ENCODE measurements around the gene KRTAP1-3. TPM values are rescaled to one million over a fixed set of nuclear protein-coding genes. Genes with fewer than 3 reads are reported as not detected.

KRTAP1-3 gene
- total RNA-seq, 1 experiment from 2014 or later, result not detected

Other genes with a start within 250 kb of the KRTAP1-3 start
- gene KRT28, start 234.9 kb downstream of the KRTAP1-3 start, total RNA-seq (2021), result not detected in 3 replicates
- gene KRT10, start 212.3 kb downstream of the KRTAP1-3 start, total RNA-seq (2021), result 23.2 to 27.6 TPM (median 24.2 TPM) in 3 replicates
- gene KRT12, start 167.7 kb downstream of the KRTAP1-3 start, total RNA-seq (2021), result not detected in 3 replicates
- 0.21 to 0.42 TPM (median 0.30 TPM) in 3 replicates for gene KRT20, start 149.6 kb downstream of the KRTAP1-3 start, total RNA-seq (2021)
- not detected in 3 replicates for gene KRT23, start 97.2 kb downstream of the KRTAP1-3 start, total RNA-seq (2021)
- not detected in 3 replicates for gene KRT39, start 67.9 kb downstream of the KRTAP1-3 start, total RNA-seq (2021)
- not detected in 3 replicates for gene KRT40, start 50.5 kb downstream of the KRTAP1-3 start, total RNA-seq (2021)
- gene KRTAP3-3, start 40.7 kb downstream of the KRTAP1-3 start, total RNA-seq (2021), result not detected in 3 replicates
- gene KRTAP3-2, start 35.0 kb downstream of the KRTAP1-3 start, total RNA-seq (2021), result not detected in 3 replicates
- gene KRTAP3-1, start 25.7 kb downstream of the KRTAP1-3 start, total RNA-seq (2021), result not detected in 3 replicates
- not detected in 3 replicates for gene KRTAP1-5, start 7.7 kb downstream of the KRTAP1-3 start, total RNA-seq (2021)
- gene KRTAP1-4, start 4.7 kb downstream of the KRTAP1-3 start, total RNA-seq (2021), result not detected in 3 replicates
- gene KRTAP1-1, start 6.6 kb upstream of the KRTAP1-3 start, total RNA-seq (2021), result not detected in 3 replicates
- not detected in 3 replicates for gene KRTAP2-1, start 12.4 kb upstream of the KRTAP1-3 start, total RNA-seq (2021)
- not detected in 3 replicates for gene KRTAP2-2, start 20.4 kb upstream of the KRTAP1-3 start, total RNA-seq (2021)
- gene KRTAP2-3, start 25.2 kb upstream of the KRTAP1-3 start, total RNA-seq (2021), result not detected in 3 replicates
- not detected in 3 replicates for gene KRTAP2-4, start 31.0 kb upstream of the KRTAP1-3 start, total RNA-seq (2021)
- not detected in 3 replicates for gene KRTAP4-7, start 49.3 kb upstream of the KRTAP1-3 start, total RNA-seq (2021)
- gene KRTAP4-8, start 63.3 kb upstream of the KRTAP1-3 start, total RNA-seq (2021), result not detected in 3 replicates
- gene KRTAP4-16, start 67.3 kb upstream of the KRTAP1-3 start, total RNA-seq (2021), result not detected in 3 replicates
- gene KRTAP4-9, start 70.5 kb upstream of the KRTAP1-3 start, total RNA-seq (2021), result not detected in 3 replicates
- gene KRTAP4-11, start 83.5 kb upstream of the KRTAP1-3 start, total RNA-seq (2021), result not detected in 3 replicates
- gene KRTAP4-12, start 89.3 kb upstream of the KRTAP1-3 start, total RNA-seq (2021), result not detected in 3 replicates
- gene KRTAP4-6, start 105.7 kb upstream of the KRTAP1-3 start, total RNA-seq (2021), result not detected in 3 replicates
- gene KRTAP4-5, start 115.0 kb upstream of the KRTAP1-3 start, total RNA-seq (2021), result not detected in 3 replicates
- gene KRTAP4-4, start 125.9 kb upstream of the KRTAP1-3 start, total RNA-seq (2021), result not detected in 3 replicates
- not detected in 3 replicates for gene KRTAP4-3, start 133.3 kb upstream of the KRTAP1-3 start, total RNA-seq (2021)
- gene KRTAP4-2, start 143.3 kb upstream of the KRTAP1-3 start, total RNA-seq (2021), result not detected in 3 replicates
- not detected in 3 replicates for gene KRTAP4-1, start 150.0 kb upstream of the KRTAP1-3 start, total RNA-seq (2021)
- gene KRTAP9-1, start 155.0 kb upstream of the KRTAP1-3 start, total RNA-seq (2021), result not detected in 3 replicates
- gene KRTAP9-2, start 191.8 kb upstream of the KRTAP1-3 start, total RNA-seq (2021), result not detected in 3 replicates
- gene KRTAP9-3, start 197.6 kb upstream of the KRTAP1-3 start, total RNA-seq (2021), result not detected in 3 replicates
- not detected in 3 replicates for gene KRTAP9-8, start 203.1 kb upstream of the KRTAP1-3 start, total RNA-seq (2021)
- not detected in 3 replicates for gene KRTAP9-4, start 214.8 kb upstream of the KRTAP1-3 start, total RNA-seq (2021)
- gene KRTAP9-9, start 220.5 kb upstream of the KRTAP1-3 start, total RNA-seq (2021), result not detected in 3 replicates
- not detected in 3 replicates for gene KRTAP9-6, start 230.5 kb upstream of the KRTAP1-3 start, total RNA-seq (2021)
- not detected in 3 replicates for gene KRTAP9-7, start 240.8 kb upstream of the KRTAP1-3 start, total RNA-seq (2021)